Measurements from ENCODE around the gene DPYD.

Gene DPYD

GRCh38 chr1:97120806-97121205 lies 800.0 kb downstream of the DPYD start:
- DNase-seq, result no peak

GRCh38 chr1:97119260-97120158 lies 801.3 kb downstream of the DPYD start:
- no peak for DNase-seq

- DNase-seq, result peak; percentile 52
Observed at GRCh38 chr1:97114842-97115241, 806.0 kb downstream of the DPYD start.

GRCh38 chr1:97112442-97112841 lies 808.4 kb downstream of the DPYD start:
- no peak for DNase-seq

- DNase-seq, result no peak
Observed at GRCh38 chr1:97108179-97108578, 812.7 kb downstream of the DPYD start.

- no peak for DNase-seq
Observed at GRCh38 chr1:97105531-97105930, 815.3 kb downstream of the DPYD start.

- DNase-seq, result no peak
Observed at GRCh38 chr1:97101509-97101908, 819.3 kb downstream of the DPYD start.

GRCh38 chr1:97097404-97097925 lies 823.4 kb downstream of the DPYD start:
- no peak for DNase-seq

GRCh38 chr1:97095764-97096163 lies 825.1 kb downstream of the DPYD start:
- no peak for DNase-seq

- DNase-seq, result peak; percentile 6
Observed at GRCh38 chr1:97094247-97094972, 826.4 kb downstream of the DPYD start.

GRCh38 chr1:97093741-97094140 lies 827.1 kb downstream of the DPYD start:
- DNase-seq, result no peak

- no peak for DNase-seq
Observed at GRCh38 chr1:97092824-97093223, 828.0 kb downstream of the DPYD start.

- no peak for DNase-seq
Observed at GRCh38 chr1:97091679-97092078, 829.2 kb downstream of the DPYD start.

- no peak for DNase-seq
Observed at GRCh38 chr1:97091263-97091662, 829.6 kb downstream of the DPYD start.

- DNase-seq, result no peak
Observed at GRCh38 chr1:97090725-97091124, 830.1 kb downstream of the DPYD start.

- no peak for DNase-seq
Observed at GRCh38 chr1:97089173-97089572, 831.7 kb downstream of the DPYD start.

- no peak for DNase-seq
Observed at GRCh38 chr1:97088391-97088790, 832.4 kb downstream of the DPYD start.

GRCh38 chr1:97084546-97084945 lies 836.3 kb downstream of the DPYD start:
- DNase-seq, result no peak

GRCh38 chr1:97082160-97082848 lies 838.5 kb downstream of the DPYD start:
- DNase-seq, result no peak

- DNase-seq, result no peak
Observed at GRCh38 chr1:97078872-97079271, 842.0 kb downstream of the DPYD start.

- no peak for DNase-seq
Observed at GRCh38 chr1:97077221-97077620, 843.6 kb downstream of the DPYD start.

GRCh38 chr1:97074771-97075170 lies 846.1 kb downstream of the DPYD start:
- DNase-seq, result no peak

GRCh38 chr1:97073936-97074335 lies 846.9 kb downstream of the DPYD start:
- DNase-seq, result no peak

All from NCI-H82 (cell line).